Esophagus squamous epithelium (tissue), 5 donors: ENCODE data around the gene ELOVL2. TPM values are rescaled to one million over a fixed set of nuclear protein-coding genes. Genes with fewer than 3 reads are reported as not detected.

Experiments
- DNase-seq: peaks from one replicate; lab custom pipeline; 2025; lab: John Stamatoyannopoulos, UW
- H3K27ac ChIP-seq, 4 donors: fragments of 200-600 bp; sonication (generic); one replicate each; pipeline ENCODE4 v1.5.1; 2016 to 2019; ENCODE audit warnings: mild to moderate bottlenecking in 1 of 4
- H3K27me3 ChIP-seq, 4 donors: fragments of 200-600 bp; sonication (generic); 1 replicate in 3 of 4; 2 replicates in 1 of 4; pipeline versions ENCODE4 v1.5.1 to v1.6.0; 2017 to 2021; ENCODE audit warnings: antibody characterized with exemption in 1 of 4
- H3K36me3 ChIP-seq, 3 donors: fragments of 200-600 bp; sonication (generic); one replicate each; pipeline ENCODE4 v1.5.1; 2016 to 2019
- H3K4me1 ChIP-seq, 3 donors: fragments of 200-600 bp; sonication (generic); one replicate each; pipeline ENCODE4 v1.5.1; 2017 to 2019
- H3K4me3 ChIP-seq, 4 donors: fragments of 200-600 bp; sonication (generic); 1 replicate in 3 of 4; 2 replicates in 1 of 4; pipeline ENCODE4 v1.5.1; 2016 to 2019; ENCODE audit warnings: mild to moderate bottlenecking in 2 of 4, moderate library complexity in 1 of 4
- H3K9me3 ChIP-seq, 3 donors: fragments of 200-600 bp; sonication (generic); one replicate each; pipeline ENCODE4 v1.5.1; 2016 to 2019
- CTCF ChIP-seq, 6 experiments: fragments of 450-650 bp in 4 of 6; fragments of 200-600 bp in 2 of 6; sonication (generic) in 2 of 6; IDR thresholded peaks; one replicate each; pipeline ENCODE4 v1.5.1; 2016 to 2019; ENCODE audit warnings: antibody characterized with exemption in 6 of 6, mild to moderate bottlenecking in 4 of 6, moderate library complexity in 4 of 6
- POLR2A ChIP-seq, 4 donors: fragments of 450-650 bp; IDR thresholded peaks; one replicate each; pipeline ENCODE4 v1.6.1; 2017; ENCODE audit warnings: antibody characterized with exemption in 4 of 4, mild to moderate bottlenecking in 4 of 4, moderate library complexity in 3 of 4
- WGBS, 2 donors: methylation state at CpG; one replicate each; pipeline ENCODE4 v1.1.5; 2018; 5-methylcytosine and 5-hydroxymethylcytosine counted together
- intact Hi-C: fragments of 100-400 bp; cut with DNase I; formaldehyde crosslinking; loops from one replicate; pipeline ENCODE4 v1.15.0; 2022
- total RNA-seq, 4 donors: library from RNA; depleted of rRNA; stranded (reverse); fragments of >200 nt; gene quantifications; one replicate each; pipeline ENCODE4 v1.1.0, GENCODE V29; 2016
- donor health status: DM: yes; HTN: yes; CAD: no.

The ELOVL2 gene
- total RNA-seq, 4 donors from 2014 or later, result 0.06 to 0.38 (median 0.18) TPM; not detected in 1

GRCh38 chr6:11033825-11034224, 10.3 kb downstream of the ELOVL2 start:
- H3K27me3 ChIP-seq, result peaks cover 0 to 35% (median 0%) of the 10 kb centered on the region in 4 donors
- no peaks in the 10 kb centered on the region for H3K4me1 ChIP-seq
- H3K9me3 ChIP-seq, result no peaks in the 10 kb centered on the region
- H3K4me3 ChIP-seq, result no peak overlapping the region
- TF ChIP-seq POLR2A (IDR thresholded peaks at IDR 0.05) (no peak), CTCF (IDR thresholded peaks at IDR 0.05) (no peak)
- no peaks in the 10 kb centered on the region for H3K36me3 ChIP-seq
- no peak for DNase-seq
- intact Hi-C loops, result no loop called here
- H3K27ac ChIP-seq, result no peak overlapping the region

- 81 to 83% methylated on average over 4 of the region's 4 CpGs for WGBS, 2 donors
Observed at GRCh38 chr6:11030904-11031303, 13.2 kb downstream of the ELOVL2 start.

GRCh38 chr6:11028959-11029358, 15.1 kb downstream of the ELOVL2 start:
- no peaks in the 10 kb centered on the region for H3K9me3 ChIP-seq
- no peaks in the 10 kb centered on the region for H3K4me1 ChIP-seq
- WGBS, 2 donors, result 85 to 89% methylated on average over 11 of the region's 11 CpGs
- intact Hi-C loops, result no loop called here
- H3K27ac ChIP-seq, result no peak overlapping the region
- H3K36me3 ChIP-seq, result no peaks in the 10 kb centered on the region
- H3K4me3 ChIP-seq, result no peak overlapping the region
- no peak for DNase-seq
- TF ChIP-seq POLR2A (IDR thresholded peaks at IDR 0.05), result no peak
- no peak for TF ChIP-seq CTCF (IDR thresholded peaks at IDR 0.05)
- peaks cover 0 to 21% (median 0%) of the 10 kb centered on the region in 4 donors for H3K27me3 ChIP-seq

More at GRCh38 chr6:11030904-11031303, 13.2 kb downstream of the ELOVL2 start:
- no peak overlapping the region for H3K27ac ChIP-seq
- intact Hi-C loops, result no loop called here
- H3K4me1 ChIP-seq, result no peaks in the 10 kb centered on the region
- DNase-seq, result no peak
- H3K9me3 ChIP-seq, result no peaks in the 10 kb centered on the region
- peaks cover 0 to 33% (median 0%) of the 10 kb centered on the region in 4 donors for H3K27me3 ChIP-seq
- H3K36me3 ChIP-seq, result no peaks in the 10 kb centered on the region
- no peak overlapping the region for H3K4me3 ChIP-seq
- TF ChIP-seq POLR2A (IDR thresholded peaks at IDR 0.05) (no peak), CTCF (IDR thresholded peaks at IDR 0.05) (no peak)

GRCh38 chr6:11027565-11028110, 16.5 kb downstream of the ELOVL2 start:
- intact Hi-C loops, result no loop called here
- H3K4me1 ChIP-seq, result no peaks in the 10 kb centered on the region
- no peaks in the 10 kb centered on the region for H3K36me3 ChIP-seq
- no peak for DNase-seq
- 76 to 83% methylated on average over 4 of the region's 4 CpGs for WGBS, 2 donors
- H3K9me3 ChIP-seq, result no peaks in the 10 kb centered on the region
- TF ChIP-seq CTCF (IDR thresholded peaks at IDR 0.05), result no peak
- TF ChIP-seq POLR2A (IDR thresholded peaks at IDR 0.05), result no peak
- no peak overlapping the region for H3K27ac ChIP-seq
- peaks cover 0 to 19% (median 0%) of the 10 kb centered on the region in 4 donors for H3K27me3 ChIP-seq
- H3K4me3 ChIP-seq, result no peak overlapping the region

- no peak overlapping the region for H3K4me3 ChIP-seq
- no peak for DNase-seq
- no peak overlapping the region for H3K27ac ChIP-seq
- H3K9me3 ChIP-seq, result no peaks in the 10 kb centered on the region
- H3K27me3 ChIP-seq, result peaks cover 0 to 19% (median 0%) of the 10 kb centered on the region in 4 donors
- no peaks in the 10 kb centered on the region for H3K36me3 ChIP-seq
- no peak for TF ChIP-seq POLR2A (IDR thresholded peaks at IDR 0.05)
- no peak for TF ChIP-seq CTCF (IDR thresholded peaks at IDR 0.05)
- no peaks in the 10 kb centered on the region for H3K4me1 ChIP-seq
- WGBS, 2 donors, result 45 to 48% methylated on average over 10 of the region's 10 CpGs
- intact Hi-C loops, result no loop called here
Observed at GRCh38 chr6:11025921-11026635, 18.0 kb downstream of the ELOVL2 start.
